ENCODE results near the gene NMU. TPM values are rescaled to one million over a fixed set of nuclear protein-coding genes. Genes with fewer than 3 reads are reported as not detected.

NMU gene
- total and polyA plus RNA-seq, 9 of the 15 experiments (the other 6 are each of a cell fraction or from before 2014, with no cell fraction given): 73.8 to 846 (median 599) TPM

GRCh38 chr4:55547466-55547770, 88.7 kb downstream of the NMU start (continued):
- peak; percentile 30; the same call in 1 of the 2 replicates for TF ChIP-seq MGA (IDR thresholded peaks at IDR 0.05)
- TF ChIP-seq MYC (IDR thresholded peaks at IDR 0.05; ENCODE audit: low read depth, low read length): peak; percentile 26; the same call in 1 of the 2 replicates
- no peak for TF ChIP-seq MYC (CRISPR knock-in tag; IDR thresholded peaks at IDR 0.05; ENCODE audit: borderline replicate concordance, low read depth)
- TF ChIP-seq POLR2AphosphoS2 (IDR thresholded peaks at IDR 0.05; ENCODE audit: low read length): no peak

Measured in K562 (cell line).